GM21723 (cell line): ENCODE data around the gene MAP4K4.

Experiments
- ATAC-seq: cut with Tn5 transposase; IDR thresholded peaks from one replicate; pipeline ENCODE4 v1.9.1; 2021; ENCODE audit warnings: mild to moderate bottlenecking, moderate library complexity; ENCODE audit not compliant: unreplicated experiment

Gene MAP4K4

GRCh38 chr2:101697124-101698013 lies at the start of gene MAP4K4:
TSS of gene MAP4K4 (plus strand) at chr2:101697707. CDS start at chr2:101698081, 374 bp downstream.
- ATAC-seq, result peak; percentile 58

GRCh38 chr2:101653469-101653868 lies 44.0 kb upstream of the MAP4K4 start:
- no peak for ATAC-seq

- no peak for ATAC-seq
Measured at GRCh38 chr2:101655702-101656422, 41.6 kb upstream of the MAP4K4 start.

- ATAC-seq, result no peak
Measured at GRCh38 chr2:101657787-101658186, 39.7 kb upstream of the MAP4K4 start.

GRCh38 chr2:101658387-101658786 lies 39.1 kb upstream of the MAP4K4 start:
- no peak for ATAC-seq

- ATAC-seq, result no peak
Measured at GRCh38 chr2:101665312-101665711, 32.2 kb upstream of the MAP4K4 start.

GRCh38 chr2:101667823-101668222 lies 29.7 kb upstream of the MAP4K4 start:
- no peak for ATAC-seq

- ATAC-seq, result no peak
Measured at GRCh38 chr2:101672047-101672446, 25.5 kb upstream of the MAP4K4 start.

- ATAC-seq, result no peak
Measured at GRCh38 chr2:101673920-101674319, 23.6 kb upstream of the MAP4K4 start.

- ATAC-seq, result no peak
Measured at GRCh38 chr2:101675512-101675911, 22.0 kb upstream of the MAP4K4 start.

- ATAC-seq, result no peak
Measured at GRCh38 chr2:101676674-101677073, 20.8 kb upstream of the MAP4K4 start.

GRCh38 chr2:101677658-101678057 lies 19.8 kb upstream of the MAP4K4 start:
- ATAC-seq, result no peak

GRCh38 chr2:101678379-101678778 lies 19.1 kb upstream of the MAP4K4 start:
- no peak for ATAC-seq

- no peak for ATAC-seq
Measured at GRCh38 chr2:101679037-101679726, 18.3 kb upstream of the MAP4K4 start.

GRCh38 chr2:101679801-101680487 lies 17.6 kb upstream of the MAP4K4 start:
- no peak for ATAC-seq

- no peak for ATAC-seq
Measured at GRCh38 chr2:101682311-101682710, 15.2 kb upstream of the MAP4K4 start.

GRCh38 chr2:101684313-101684712 lies 13.2 kb upstream of the MAP4K4 start:
- no peak for ATAC-seq

GRCh38 chr2:101688261-101688660 lies 9.2 kb upstream of the MAP4K4 start:
- ATAC-seq, result no peak

- ATAC-seq, result no peak
Measured at GRCh38 chr2:101689114-101689825, 8.2 kb upstream of the MAP4K4 start.

- no peak for ATAC-seq
Measured at GRCh38 chr2:101690547-101691152, 6.9 kb upstream of the MAP4K4 start.
